ENCODE measurements around the gene PDZD7. TPM values are rescaled to one million over a fixed set of nuclear protein-coding genes. Genes with fewer than 3 reads are reported as not detected.

PDZD7 gene
- total and polyA plus RNA-seq, 2 of the 8 experiments (the other 6 are each of a cell fraction or from before 2014, with no cell fraction given): 0.88 to 1.6 TPM

DNA sequence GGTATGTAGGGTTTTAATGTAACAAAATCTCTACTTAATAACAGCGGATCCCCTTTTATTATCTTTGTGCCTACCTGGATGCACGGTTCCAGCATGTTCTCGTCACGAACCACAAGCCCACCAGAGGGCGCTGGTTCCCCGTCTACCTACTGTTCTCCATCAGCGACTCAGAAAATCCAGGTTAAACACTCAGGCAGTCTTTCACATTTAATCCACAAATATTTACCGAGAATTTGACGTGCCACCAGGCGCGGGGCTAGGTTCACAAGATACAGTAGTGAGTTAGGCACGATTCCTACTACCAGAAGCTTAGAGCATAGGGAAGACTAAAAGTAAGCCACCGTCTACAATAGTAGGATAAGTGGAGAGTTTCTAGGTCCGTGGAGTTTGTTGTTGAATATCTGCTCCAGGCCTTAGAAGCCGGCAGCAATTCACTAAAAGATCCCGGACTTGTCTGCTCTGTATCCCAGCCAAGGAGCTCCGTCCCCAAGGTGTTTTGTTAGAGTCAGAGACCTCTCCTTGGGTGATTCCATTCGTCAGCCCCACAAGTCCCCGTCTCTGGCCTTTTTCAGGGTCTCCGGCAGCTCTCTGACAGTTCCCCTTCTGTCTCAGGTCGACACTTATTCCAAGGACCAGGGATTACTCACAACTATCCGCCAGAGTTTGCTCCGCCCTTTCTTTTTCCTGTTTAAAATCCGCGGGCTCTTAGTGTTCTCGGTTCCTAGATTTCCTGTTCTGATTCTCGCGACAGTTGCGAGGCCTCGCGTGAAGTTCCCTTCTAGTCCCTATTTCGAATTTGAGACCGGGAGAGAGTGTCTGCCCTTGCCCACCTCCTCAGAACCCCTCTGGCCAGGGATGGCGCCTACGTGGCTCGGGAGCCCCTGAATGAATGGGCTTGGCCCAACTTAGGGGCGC, 29.4 kb upstream of the PDZD7 start:
- H3K79me1 ChIP-seq (ENCODE audit: low read depth, low read length): no peaks in the 10 kb centered on the region
- WGBS, 2 experiments (ENCODE audit: extremely low coverage in 1 of 2, insufficient coverage in 1 of 2, insufficient read length in 1 of 2, insufficient replicate concordance in 2 of 2, low coverage in 1 of 2, low lambda C conversion rate in 2 of 2, missing lambda C conversion rate in 1 of 2): 1% methylated on average over 37 of the region's 37 CpGs; no CpG with 5 or more reads in 1 of the 2 experiments
- peak overlapping the region; percentile 85 for H2AFZ ChIP-seq (ENCODE audit: low read length)
- peak overlapping the region; percentile 99 for H2BK5ac ChIP-seq (ENCODE audit: low read depth, low read length)
- H3K79me2 ChIP-seq (ENCODE audit: control insufficient read depth in 1 of 2, insufficient read depth in 2 of 2, low read length in 2 of 2): peaks cover 0 to 3% of the 10 kb centered on the region in 2 experiments; a peak in 1 of 4 replicates
- H3K56ac ChIP-seq (replicated peaks; ENCODE audit: insufficient read length, low read depth, low read length): peak overlapping the region; percentile 98
- no peak overlapping the region for H2AK5ac ChIP-seq (ENCODE audit: low read depth, low read length)
- H3K36me3 ChIP-seq (ENCODE audit: control insufficient read depth in 2 of 4, insufficient read depth in 4 of 4, low read length in 3 of 4): no peaks in the 10 kb centered on the region; a peak in 1 of 8 replicates
- H3K14ac ChIP-seq (ENCODE audit: insufficient read length): no peak overlapping the region
- CTCF ChIA-PET (ENCODE audit: partially characterized antibody): interaction anchor here (0.6 to 59.5 kb wide), 16 partner anchors 14 to 464 kb away, joined by 3 to 2176 read pairs (median 5); partner anchors contain the start of genes KAZALD1, PDZD7 and SFXN3
- H2BK120ac ChIP-seq (replicated peaks; ENCODE audit: low read depth, low read length): no peak overlapping the region
- H3K4me1 ChIP-seq (replicated peaks in 1 of 4; ENCODE audit: control insufficient read depth in 3 of 4, insufficient read depth in 4 of 4, low read length in 3 of 4): peaks cover 0 to 26% (median 16%) of the 10 kb centered on the region in 4 experiments; a peak in 6 of 7 replicates
- POLR2A ChIA-PET (ENCODE audit: partially characterized antibody): interaction anchor here (0.7 to 8.4 kb wide), 6 partner anchors 10 to 82 kb away, joined by 3 to 85 read pairs (median 3); no protein-coding TSS in a partner anchor
- DNase-seq (ENCODE audit: low read depth in 1 of 2, low spot score in 2 of 2): peak in 1 of 2 experiments; percentile 95
- H3K27me3 ChIP-seq (replicated peaks in 1 of 4; ENCODE audit: control insufficient read depth in 3 of 4, extremely low read depth in 1 of 4, insufficient read depth in 3 of 4, low read length in 3 of 4): peaks cover 35 to 42% (median 39%) of the 10 kb centered on the region in 4 experiments
- peak overlapping the region; percentile 96; the same call in 1 of the 2 replicates for H4K8ac ChIP-seq (ENCODE audit: extremely low read depth, insufficient read depth, low read length)
- H4K5ac ChIP-seq (ENCODE audit: insufficient read length, low read depth, low read length): peak overlapping the region; percentile 100
- peak overlapping the region; percentile 89 to 97 (median 94) for H3K4me3 ChIP-seq (ENCODE audit: extremely low read depth in 1 of 4, insufficient read depth in 2 of 4, low read depth in 3 of 4, low read length in 4 of 4)
- H2BK15ac ChIP-seq (ENCODE audit: low read length): peak overlapping the region; percentile 99; the same call in 1 of the 2 replicates
- no peaks in the 10 kb centered on the region for H3K9me3 ChIP-seq (ENCODE audit: insufficient read depth in 2 of 2, low read depth in 1 of 2, low read length in 1 of 2)
- H4K20me1 ChIP-seq (replicated peaks in 1 of 2; ENCODE audit: control insufficient read depth in 1 of 2, insufficient read depth in 2 of 2, low read length in 2 of 2): peaks cover 10 to 21% of the 10 kb centered on the region in 2 experiments
- H3K23ac ChIP-seq (ENCODE audit: insufficient read length): no peak overlapping the region
- peaks cover 14% of the 10 kb centered on the region; the same call in 1 of the 2 replicates for H3K23me2 ChIP-seq (ENCODE audit: low read depth, low read length)
- H4K91ac ChIP-seq (replicated peaks; ENCODE audit: insufficient read length, low read length): peak overlapping the region; percentile 99
- H3K18ac ChIP-seq (ENCODE audit: extremely low read depth, low read length): peak overlapping the region; percentile 100
- peak overlapping the region; percentile 82; the same call in 1 of the 2 replicates for H2BK12ac ChIP-seq (ENCODE audit: low read depth, low read length)
- peak; percentile 19 for FAIRE-seq
- H2BK20ac ChIP-seq (ENCODE audit: low read length): 0 out of 2 replicates have a peak overlapping the region, but pooled peaks have one; percentile 9
- peak overlapping the region; percentile 88 for H3K4ac ChIP-seq (replicated peaks; ENCODE audit: insufficient read length, low read depth, low read length)
- peak overlapping the region; percentile 76 for H3K27ac ChIP-seq (ENCODE audit: low read depth, low read length)
- peak overlapping the region; percentile 67 to 93 for H3K4me2 ChIP-seq (ENCODE audit: insufficient read depth in 1 of 2, low read depth in 2 of 2, low read length in 2 of 2)
- peak overlapping the region; percentile 78 to 97 (median 92) for H3K9ac ChIP-seq (replicated peaks in 1 of 4; ENCODE audit: extremely low read depth in 1 of 4, low read depth in 3 of 4, low read length in 3 of 4)
- TF ChIP-seq RAD21 (IDR thresholded peaks at IDR 0.05 in 1 of 2, conservative IDR thresholded peaks at IDR 0.05 in 1 of 2; ENCODE audit: low read depth in 2 of 2, low read length in 2 of 2) (peak; percentile 77 to 83), KDM5A (IDR thresholded peaks at IDR 0.05; ENCODE audit: low read length) (0 out of 2 replicates have a peak, but pooled peaks have one; percentile 26), SAP30 (IDR thresholded peaks at IDR 0.05; ENCODE audit: insufficient read depth, insufficient replicate concordance, low read length) (peak; percentile 88), PHF8 (conservative IDR thresholded peaks at IDR 0.05; ENCODE audit: low read depth, low read length) (peak; percentile 54), CEBPB (IDR thresholded peaks at IDR 0.05; ENCODE audit: low read depth, low read length) (no peak), CHD2 (IDR thresholded peaks at IDR 0.05; ENCODE audit: low read length) (peak; percentile 97), BCL11A (IDR thresholded peaks at IDR 0.05; ENCODE audit: low read depth in 2 of 2, low read length in 2 of 2) (no peak), SP2 (IDR thresholded peaks at IDR 0.05; ENCODE audit: low read length) (no peak), EZH2 (IDR thresholded peaks at IDR 0.05; ENCODE audit: low read depth, low read length, severe bottlenecking) (no peak)

Data from H1 (cell line).